Measurements from ENCODE around the gene PAK5. TPM values are rescaled to one million over a fixed set of nuclear protein-coding genes. Genes with fewer than 3 reads are reported as not detected.

PAK5 gene
- total RNA-seq, 1 donor from 2014 or later: 0.17 TPM

GRCh38 chr20:9499126-9499899 is 339.6 kb downstream of the PAK5 start:
- no peak overlapping the region for H3K4me3 ChIP-seq (ENCODE audit: low read depth, low read length)
- no peaks in the 10 kb centered on the region for H3K36me3 ChIP-seq (ENCODE audit: control insufficient read depth, insufficient read depth, low read length)
- TF ChIP-seq CTCF (IDR thresholded peaks at IDR 0.05; ENCODE audit: insufficient read depth, low read length, poor library complexity, severe bottlenecking): no peak
- no peaks in the 10 kb centered on the region for H3K27me3 ChIP-seq (ENCODE audit: control insufficient read depth, insufficient read depth, low read length)
- no peak for DNase-seq (ENCODE audit: low read depth)

GRCh38 chr20:9498322-9498721 is 340.6 kb downstream of the PAK5 start:
- no peak for DNase-seq (ENCODE audit: low read depth)
- Histone ChIP-seq H3K36me3 (ENCODE audit: control insufficient read depth, insufficient read depth, low read length) (no peaks in the 10 kb centered on the region), H3K4me3 (ENCODE audit: low read depth, low read length) (no peak overlapping the region), H3K27me3 (ENCODE audit: control insufficient read depth, insufficient read depth, low read length) (no peaks in the 10 kb centered on the region)
- TF ChIP-seq CTCF (IDR thresholded peaks at IDR 0.05; ENCODE audit: insufficient read depth, low read length, poor library complexity, severe bottlenecking): no peak

- no peak overlapping the region for H3K4me3 ChIP-seq (ENCODE audit: low read depth, low read length)
- H3K36me3 ChIP-seq (ENCODE audit: control insufficient read depth, insufficient read depth, low read length): no peaks in the 10 kb centered on the region
- no peaks in the 10 kb centered on the region for H3K27me3 ChIP-seq (ENCODE audit: control insufficient read depth, insufficient read depth, low read length)
- TF ChIP-seq CTCF (IDR thresholded peaks at IDR 0.05; ENCODE audit: insufficient read depth, low read length, poor library complexity, severe bottlenecking): no peak
- no peak for DNase-seq (ENCODE audit: low read depth)
Observed at GRCh38 chr20:9496155-9496554, 342.7 kb downstream of the PAK5 start.

GRCh38 chr20:9495701-9496100 is 343.2 kb downstream of the PAK5 start:
- no peak for DNase-seq (ENCODE audit: low read depth)
- no peak overlapping the region for H3K4me3 ChIP-seq (ENCODE audit: low read depth, low read length)
- no peaks in the 10 kb centered on the region for H3K36me3 ChIP-seq (ENCODE audit: control insufficient read depth, insufficient read depth, low read length)
- no peak for TF ChIP-seq CTCF (IDR thresholded peaks at IDR 0.05; ENCODE audit: insufficient read depth, low read length, poor library complexity, severe bottlenecking)
- H3K27me3 ChIP-seq (ENCODE audit: control insufficient read depth, insufficient read depth, low read length): no peaks in the 10 kb centered on the region

GRCh38 chr20:9493803-9494202 is 345.1 kb downstream of the PAK5 start:
- no peak for TF ChIP-seq CTCF (IDR thresholded peaks at IDR 0.05; ENCODE audit: insufficient read depth, low read length, poor library complexity, severe bottlenecking)
- Histone ChIP-seq H3K4me3 (ENCODE audit: low read depth, low read length) (no peak overlapping the region), H3K36me3 (ENCODE audit: control insufficient read depth, insufficient read depth, low read length) (no peaks in the 10 kb centered on the region), H3K27me3 (ENCODE audit: control insufficient read depth, insufficient read depth, low read length) (no peaks in the 10 kb centered on the region)
- no peak for DNase-seq (ENCODE audit: low read depth)

GRCh38 chr20:9492067-9492466 is 346.8 kb downstream of the PAK5 start:
- Histone ChIP-seq H3K27me3 (ENCODE audit: control insufficient read depth, insufficient read depth, low read length) (no peaks in the 10 kb centered on the region), H3K4me3 (ENCODE audit: low read depth, low read length) (no peak overlapping the region), H3K36me3 (ENCODE audit: control insufficient read depth, insufficient read depth, low read length) (no peaks in the 10 kb centered on the region)
- DNase-seq (ENCODE audit: low read depth): no peak
- no peak for TF ChIP-seq CTCF (IDR thresholded peaks at IDR 0.05; ENCODE audit: insufficient read depth, low read length, poor library complexity, severe bottlenecking)
